ENCODE results near the gene ASB6.

DNA sequence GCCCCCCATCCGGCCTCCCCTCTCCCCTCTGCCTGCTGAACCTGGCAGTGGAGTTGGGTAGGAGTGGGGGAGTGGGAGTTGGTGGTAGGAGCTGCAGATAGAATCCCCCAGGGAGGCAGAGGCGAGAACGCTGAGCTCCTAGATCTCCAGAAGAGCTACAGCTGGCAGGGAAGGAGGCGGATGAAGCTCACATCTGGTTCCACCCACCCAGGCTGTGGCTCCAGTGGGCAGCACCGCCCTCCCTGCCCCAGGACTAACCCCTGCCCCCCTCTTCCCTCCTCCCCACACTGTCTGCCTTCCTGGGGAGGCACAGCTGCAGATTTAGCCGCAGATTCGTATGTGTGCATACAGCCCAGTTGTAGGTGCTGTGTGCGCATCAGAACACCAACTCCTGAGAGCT is 55.3 kb downstream of the ASB6 start:
- TF ChIP-seq, protein P1, sequence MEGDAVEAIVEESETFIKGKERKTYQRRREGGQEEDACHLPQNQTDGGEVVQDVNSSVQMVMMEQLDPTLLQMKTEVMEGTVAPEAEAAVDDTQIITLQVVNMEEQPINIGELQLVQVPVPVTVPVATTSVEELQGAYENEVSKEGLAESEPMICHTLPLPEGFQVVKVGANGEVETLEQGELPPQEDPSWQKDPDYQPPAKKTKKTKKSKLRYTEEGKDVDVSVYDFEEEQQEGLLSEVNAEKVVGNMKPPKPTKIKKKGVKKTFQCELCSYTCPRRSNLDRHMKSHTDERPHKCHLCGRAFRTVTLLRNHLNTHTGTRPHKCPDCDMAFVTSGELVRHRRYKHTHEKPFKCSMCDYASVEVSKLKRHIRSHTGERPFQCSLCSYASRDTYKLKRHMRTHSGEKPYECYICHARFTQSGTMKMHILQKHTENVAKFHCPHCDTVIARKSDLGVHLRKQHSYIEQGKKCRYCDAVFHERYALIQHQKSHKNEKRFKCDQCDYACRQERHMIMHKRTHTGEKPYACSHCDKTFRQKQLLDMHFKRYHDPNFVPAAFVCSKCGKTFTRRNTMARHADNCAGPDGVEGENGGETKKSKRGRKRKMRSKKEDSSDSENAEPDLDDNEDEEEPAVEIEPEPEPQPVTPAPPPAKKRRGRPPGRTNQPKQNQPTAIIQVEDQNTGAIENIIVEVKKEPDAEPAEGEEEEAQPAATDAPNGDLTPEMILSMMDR (conservative IDR thresholded peaks at IDR 0.05; ENCODE audit: low read length), result 0 out of 2 replicates have a peak, but pooled peaks have one; percentile 4
- no peak for TF ChIP-seq EZH2phosphoT487 (IDR thresholded peaks at IDR 0.05; ENCODE audit: borderline replicate concordance, low read depth, low read length)
